IMR-90 (cell line): Measurements from ENCODE around the gene SPATA17. TPM values are rescaled to one million over a fixed set of nuclear protein-coding genes. Genes with fewer than 3 reads are reported as not detected.

Source experiments
- ATAC-seq: fragments of 200-7000 bp; cut with Tn5 transposase; 2 replicates; pipeline ENCODE4 v1.9.1; 2020; ENCODE audit warnings: low read depth, mild to moderate bottlenecking, moderate library complexity
- BruUV-seq: library from RNA; stranded (reverse); fragments of 400-500 nt; replicated peaks from 2 replicates; lab custom pipeline; 2021; lab: Mats Ljungman, UMichigan
- CTCF ChIA-PET: fragments of 300-600 bp; formaldehyde crosslinking; extraction: SDS; loops from one replicate; lab custom pipeline; 2021; ENCODE audit warnings: antibody characterized with exemption; lab: Yijun Ruan, JAX
- POLR2A ChIA-PET: fragments of 300-600 bp; sonication (Branson Sonifier 250); formaldehyde crosslinking; loops from one replicate; lab custom pipeline; 2022; ENCODE audit warnings: antibody characterized with exemption; ENCODE audit not compliant: unreplicated experiment; lab: Charles Lee
- DNase-seq: peaks from one replicate; pipeline ENCODE4 v3.0.0; 2013
- H2AFZ ChIP-seq: replicated peaks from 2 replicates; pipeline ENCODE3; 2013; ENCODE audit warnings: low read length, mild to moderate bottlenecking; ENCODE audit not compliant: poor library complexity
- H2AK5ac ChIP-seq: 2 replicates; pipeline ENCODE4 v1.6.1; 2013; ENCODE audit warnings: low read depth, low read length, inconsistent platforms
- H2AK9ac ChIP-seq: replicated peaks from 2 replicates; pipeline ENCODE3; 2013; ENCODE audit warnings: mild to moderate bottlenecking, low read depth, low read length, moderate library complexity; ENCODE audit not compliant: poor library complexity
- H2BK120ac ChIP-seq: 2 replicates; pipeline ENCODE4 v1.6.1; 2013; ENCODE audit warnings: low read depth, low read length, inconsistent platforms
- H2BK15ac ChIP-seq: 3 replicates; pipeline ENCODE4 v1.6.1; 2013; ENCODE audit warnings: low read depth, low read length, inconsistent platforms
- H2BK20ac ChIP-seq: 2 replicates; pipeline ENCODE4 v1.6.1; 2013; ENCODE audit warnings: low read depth, mild to moderate bottlenecking, inconsistent platforms, low read length, moderate library complexity
- H2BK5ac ChIP-seq: 2 replicates; pipeline ENCODE4 v1.6.1; 2013; ENCODE audit warnings: mild to moderate bottlenecking, low read depth, low read length, inconsistent platforms; ENCODE audit not compliant: poor library complexity, severe bottlenecking
- H3K14ac ChIP-seq: replicated peaks from 2 replicates; pipeline ENCODE4 v1.6.1; 2013; ENCODE audit warnings: low read depth, low read length, inconsistent platforms
- H3K18ac ChIP-seq: 2 replicates; pipeline ENCODE4 v1.6.1; 2013; ENCODE audit warnings: low read depth, low read length, control low read depth
- H3K23ac ChIP-seq: 2 replicates; pipeline ENCODE4 v1.6.1; 2013; ENCODE audit warnings: low read depth, low read length, inconsistent platforms
- H3K27ac ChIP-seq: 2 replicates; pipeline ENCODE4 v1.5.1; 2013; ENCODE audit warnings: mild to moderate bottlenecking, control low read depth, low read length; ENCODE audit not compliant: insufficient read depth
- H3K27me3 ChIP-seq: 2 replicates; pipeline ENCODE4 v1.6.1; 2013; ENCODE audit warnings: low read length; ENCODE audit not compliant: control insufficient read depth, insufficient read depth
- H3K36me3 ChIP-seq: 2 replicates; pipeline ENCODE4 v1.6.1; 2013; ENCODE audit warnings: low read length, mixed read lengths; ENCODE audit not compliant: control insufficient read depth, insufficient read depth
- H3K4ac ChIP-seq: 2 replicates; pipeline ENCODE4 v1.6.1; 2013; ENCODE audit warnings: low read depth, low read length, inconsistent platforms
- H3K4me1 ChIP-seq: 2 replicates; pipeline ENCODE4 v1.6.1; 2013; ENCODE audit warnings: low read length, mixed read lengths; ENCODE audit not compliant: control insufficient read depth, insufficient read depth
- H3K4me2 ChIP-seq: 2 replicates; pipeline ENCODE4 v1.6.1; 2013; ENCODE audit warnings: low read depth, mild to moderate bottlenecking, control low read depth, low read length, moderate library complexity
- H3K4me3 ChIP-seq: 2 replicates; pipeline ENCODE4 v1.5.1; 2013; ENCODE audit warnings: low read depth, mild to moderate bottlenecking, control low read depth, low read length, moderate library complexity; ENCODE audit not compliant: insufficient read depth
- H3K56ac ChIP-seq: 2 replicates; pipeline ENCODE4 v1.6.1; 2013; ENCODE audit warnings: low read length, inconsistent platforms; ENCODE audit not compliant: insufficient read depth; ENCODE audit errors: extremely low read depth
- H3K79me1 ChIP-seq, 2 experiments: 2 replicates each; pipeline ENCODE4 v1.6.1; 2013; ENCODE audit warnings: low read length in 2 of 2, inconsistent platforms in 1 of 2, low read depth in 1 of 2
- H3K9ac ChIP-seq: 2 replicates; pipeline ENCODE4 v1.6.1; 2013; ENCODE audit warnings: low read depth, low read length, control low read depth
- H3K9me1 ChIP-seq: 2 replicates; pipeline ENCODE4 v1.6.1; 2013; ENCODE audit warnings: low read length, inconsistent platforms; ENCODE audit not compliant: insufficient read depth
- H3K9me3 ChIP-seq: 2 replicates; pipeline ENCODE4 v1.6.1; 2013; ENCODE audit warnings: low read length; ENCODE audit not compliant: control insufficient read depth, insufficient read depth
- H4K20me1 ChIP-seq: 2 replicates; pipeline ENCODE4 v1.6.1; 2013; ENCODE audit warnings: low read length, inconsistent platforms; ENCODE audit not compliant: insufficient read depth
- H4K5ac ChIP-seq: 2 replicates; pipeline ENCODE4 v1.6.1; 2013; ENCODE audit warnings: mild to moderate bottlenecking, low read depth, low read length, control low read depth
- H4K8ac ChIP-seq, 2 experiments: 2 replicates each; pipeline ENCODE4 v1.6.1; 2013; ENCODE audit warnings: low read depth in 2 of 2, low read length in 2 of 2, control low read depth in 1 of 2, inconsistent platforms in 1 of 2
- H4K91ac ChIP-seq: 2 replicates; pipeline ENCODE4 v1.6.1; 2013; ENCODE audit warnings: low read depth, low read length, inconsistent platforms; ENCODE audit not compliant: insufficient read depth
- BHLHE40 ChIP-seq: fragments of 150-350 bp; IDR thresholded peaks from 2 replicates; pipeline ENCODE4 v1.6.1; 2016; ENCODE audit warnings: mild to moderate bottlenecking, low read depth, low read length
- ELK1 ChIP-seq: fragments of 150-350 bp; IDR thresholded peaks from 2 replicates; pipeline ENCODE4 v1.6.1; 2016; ENCODE audit warnings: low read depth, mild to moderate bottlenecking, low read length, moderate library complexity, borderline replicate concordance
- MAFK ChIP-seq: IDR thresholded peaks from 2 replicates; pipeline ENCODE4 v1.6.1; 2012; ENCODE audit warnings: low read depth, low read length, improper control_type of control experiment
- MAZ ChIP-seq: IDR thresholded peaks from 2 replicates; pipeline ENCODE4 v1.6.1; 2012; ENCODE audit warnings: low read depth, mild to moderate bottlenecking, low read length, improper control_type of control experiment, moderate library complexity, borderline replicate concordance
- POLR2A ChIP-seq: IDR thresholded peaks from 2 replicates; pipeline ENCODE4 v1.6.1; 2012; ENCODE audit warnings: mild to moderate bottlenecking, low read depth, low read length
- RAD21 ChIP-seq: IDR thresholded peaks from 2 replicates; pipeline ENCODE4 v1.6.1; 2012; ENCODE audit warnings: low read length, improper control_type of control experiment
- RCOR1 ChIP-seq: IDR thresholded peaks from 2 replicates; pipeline ENCODE4 v1.6.1; 2012; ENCODE audit warnings: mild to moderate bottlenecking, low read length, improper control_type of control experiment; ENCODE audit not compliant: insufficient replicate concordance
- RFX5 ChIP-seq: IDR thresholded peaks from 2 replicates; pipeline ENCODE4 v1.8.0; 2012; ENCODE audit warnings: low read depth, mild to moderate bottlenecking, low read length, moderate library complexity
- SMC3 ChIP-seq: fragments of 150-350 bp; IDR thresholded peaks from 2 replicates; pipeline ENCODE4 v1.6.1; 2016; ENCODE audit warnings: low read depth, mild to moderate bottlenecking, antibody characterized with exemption, low read length, moderate library complexity
- WGBS, 2 experiments: methylation state at CpG; one replicate each; pipeline versions ENCODE4 v1.1.5 to v1.1.7; 2013; ENCODE audit warnings: missing lambda C conversion rate in 2 of 2; ENCODE audit not compliant: insufficient read length in 1 of 2; ENCODE audit errors: extremely low coverage in 2 of 2; 5-methylcytosine and 5-hydroxymethylcytosine counted together
- dilution Hi-C: fragments of 300-500 bp; cut with HindIII; formaldehyde crosslinking; loops from one replicate; pipeline ENCODE4 v1.14.3; 2018; ENCODE audit warnings: low sequenced_read_pairs; ENCODE audit not compliant: unreplicated experiment
- in situ Hi-C: fragments of 300-500 bp; cut with MboI; formaldehyde crosslinking; loops from 3 replicates; pipeline ENCODE4 v1.14.3; 2019; ENCODE audit warnings: low sequenced_read_pairs, inconsistent platforms, mixed read lengths
- intact Hi-C: fragments of 100-400 bp; cut with micrococcal nuclease; formaldehyde crosslinking; loops from 2 replicates; pipeline ENCODE4 v1.10.0; 2022
- polyA plus RNA-seq, 3 experiments: library from polyadenylated mRNA; depleted of rRNA; stranded (reverse); fragments of >200 nt; gene quantifications; 2 replicates each; pipeline ENCODE4 v1.2.3, GENCODE V29; 2012; ENCODE audit warnings: low replicate concordance in 1 of 3
- total RNA-seq: library from RNA; depleted of rRNA; stranded (reverse); fragments of >200 nt; gene quantifications from 2 replicates; pipeline ENCODE4 v1.2.3, GENCODE V29; 2012

SPATA17 gene
- total and polyA plus RNA-seq, 2 of the 4 experiments (the other 2 are of a cell fraction) = 0.03 to 0.18 TPM

DNA sequence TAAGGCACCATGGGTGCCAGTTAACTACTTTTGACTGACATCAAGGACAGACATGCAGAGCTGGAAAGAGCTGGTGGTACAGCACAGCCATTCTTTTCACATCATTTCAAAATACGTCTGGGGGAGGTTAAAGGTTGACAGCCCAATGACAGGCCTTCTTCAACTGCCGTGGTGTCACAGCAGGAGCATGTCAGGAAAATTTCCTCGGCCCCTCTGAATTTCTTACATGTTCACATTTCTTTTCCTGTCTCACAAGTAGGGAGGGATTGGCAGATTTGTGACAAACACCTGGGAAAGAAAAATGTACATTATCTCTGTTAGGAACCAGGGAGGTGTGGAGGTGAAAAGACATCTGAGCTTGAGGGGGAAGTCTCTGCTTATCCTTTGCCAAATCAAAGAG lies 279.1 kb downstream of the SPATA17 start:
- Histone ChIP-seq H2AFZ (no peak overlapping the region), H4K5ac (no peak overlapping the region), H3K4me1 (no peaks in the 10 kb centered on the region), H3K23ac (no peak overlapping the region), H2BK15ac (no peak overlapping the region), H3K14ac (no peak overlapping the region), H3K27me3 (no peaks in the 10 kb centered on the region), H2BK120ac (no peak overlapping the region), H2BK5ac (no peak overlapping the region), H3K27ac (no peak overlapping the region), H3K56ac (no peak overlapping the region), H3K9ac (no peak overlapping the region), H3K4me2 (no peak overlapping the region), H3K9me3 (0 out of 2 replicates have a peak, but pooled peaks cover 1% of the 10 kb centered on the region), H3K9me1 (no peaks in the 10 kb centered on the region), H4K91ac (no peak overlapping the region), H2BK20ac (no peak overlapping the region), H3K4ac (no peak overlapping the region), H3K4me3 (no peak overlapping the region), H4K8ac (no peak overlapping the region), H3K36me3 (no peaks in the 10 kb centered on the region), H2AK9ac (no peak overlapping the region), H4K20me1 (no peaks in the 10 kb centered on the region), H3K79me1 (no peaks in the 10 kb centered on the region), H3K18ac (no peak overlapping the region), H2AK5ac (no peak overlapping the region)
- intact Hi-C loops (no loop called here), in situ Hi-C loops (no loop called here), dilution Hi-C loops (no loop called here)
- no peak for TF ChIP-seq ELK1
- TF ChIP-seq RAD21 = no peak
- TF ChIP-seq BHLHE40 = no peak
- TF ChIP-seq RFX5 = no peak
- TF ChIP-seq MAZ = no peak
- no peak for TF ChIP-seq SMC3
- no peak for TF ChIP-seq RCOR1
- no peak for TF ChIP-seq POLR2A
- TF ChIP-seq MAFK = no peak
- ATAC-seq (no peak), DNase-seq (no peak)
- ChIA-PET CTCF (no interaction called here), POLR2A (no interaction called here)
- no CpG with 5 or more reads among the region's 3 CpGs for WGBS, 2 experiments
- BruUV-seq = no TSS peak
